HepG2 (cell line): ENCODE results near the gene ACAD11. TPM values are rescaled to one million over a fixed set of nuclear protein-coding genes. Genes with fewer than 3 reads are reported as not detected.
A peak's percentile ranks its signal among the peaks of the same experiment; 100 is the strongest.

Source experiments
- ATAC-seq: fragments of 200-7000 bp; cut with Tn5 transposase; 3 replicates; pipeline ENCODE4 v1.9.1; 2020; ENCODE audit warnings: mild to moderate bottlenecking, moderate library complexity
- BruUV-seq: library from RNA; stranded (reverse); fragments of 400-500 nt; replicated peaks from 2 replicates; lab custom pipeline; 2021; lab: Mats Ljungman, UMichigan
- CTCF ChIA-PET: fragments of 300-600 bp; formaldehyde crosslinking; extraction: SDS; loops from one replicate; lab custom pipeline; 2021; ENCODE audit warnings: low total read pairs, inconsistent platforms, low intra/inter-chr PET ratio; lab: Yijun Ruan, JAX
- POLR2A ChIA-PET: fragments of 350-600 bp; sonication (Branson Sonifier 250); formaldehyde crosslinking; loops from one replicate; lab custom pipeline; 2020; ENCODE audit warnings: antibody characterized with exemption, inconsistent platforms; lab: Yijun Ruan, JAX
- DNase-seq: peaks from one replicate; pipeline ENCODE4 v3.0.0-alpha.2; 2015; ENCODE audit warnings: low spot score
- FAIRE-seq: peaks from 3 replicates; lab custom pipeline; 2011; peaks lifted over from hg19 to GRCh38; lab: Jason Lieb, UNC
- H2AFZ ChIP-seq: one replicate; pipeline ENCODE4 v1.6.1; 2011; ENCODE audit warnings: low read length, inconsistent platforms
- H3K27ac ChIP-seq: fragments of 300-600 bp; 3 replicates; pipeline ENCODE4 v1.8.0; 2011; ENCODE audit warnings: mixed run types, mild to moderate bottlenecking, mixed read lengths, low read length, inconsistent platforms; ENCODE audit not compliant: insufficient read depth; ENCODE audit errors: extremely low read length
- H3K27me3 ChIP-seq, 2 experiments: fragments of 200-600 bp in 1 of 2; 2 replicates in 1 of 2; 3 replicates in 1 of 2; pipeline versions ENCODE4 v1.6.0 to v1.8.0; 2011; ENCODE audit warnings: low read length in 2 of 2, mild to moderate bottlenecking in 2 of 2, moderate library complexity in 2 of 2, inconsistent platforms in 1 of 2; ENCODE audit not compliant: insufficient read depth in 2 of 2, control insufficient read depth in 1 of 2
- H3K36me3 ChIP-seq, 2 experiments: fragments of 200-600 bp in 1 of 2; replicated peaks in 1 of 2; 2 replicates in 1 of 2; 3 replicates in 1 of 2; pipeline versions ENCODE4 v1.5.1 to v1.8.0; 2011; ENCODE audit warnings: low read length in 2 of 2, inconsistent platforms in 1 of 2; ENCODE audit not compliant: insufficient read depth in 2 of 2, control insufficient read depth in 1 of 2
- H3K4me1 ChIP-seq: 2 replicates; pipeline ENCODE4 v1.5.1; 2012; ENCODE audit warnings: low read length, inconsistent platforms; ENCODE audit not compliant: insufficient read depth
- H3K4me2 ChIP-seq: 2 replicates; pipeline ENCODE4 v1.6.0; 2011; ENCODE audit warnings: low read depth, low read length, inconsistent platforms
- H3K4me3 ChIP-seq, 3 experiments: fragments of 200-600 bp in 1 of 3; sonication (generic), shearing (Covaris generic) in 1 of 3; replicated peaks in 1 of 3; 2 replicates each; pipeline ENCODE4 v1.5.1; 2011 to 2016; ENCODE audit warnings: low read length in 3 of 3, inconsistent platforms in 2 of 3, low read depth in 2 of 3, mild to moderate bottlenecking in 2 of 3, control low read depth in 1 of 3, mixed read lengths in 1 of 3; ENCODE audit not compliant: insufficient read depth in 1 of 3
- H3K79me2 ChIP-seq: one replicate; pipeline ENCODE4 v1.6.1; 2011; ENCODE audit warnings: low read length, inconsistent platforms; ENCODE audit not compliant: insufficient read depth
- H3K9ac ChIP-seq: 2 replicates; pipeline ENCODE4 v1.6.0; 2011; ENCODE audit warnings: mild to moderate bottlenecking, low read depth, low read length, inconsistent platforms; ENCODE audit not compliant: insufficient read depth
- H3K9me3 ChIP-seq: 2 replicates; pipeline ENCODE4 v1.5.1; 2012; ENCODE audit warnings: mild to moderate bottlenecking, low read length
- H4K20me1 ChIP-seq: 2 replicates; pipeline ENCODE4 v1.6.0; 2011; ENCODE audit warnings: inconsistent platforms, mild to moderate bottlenecking, low read length, moderate library complexity; ENCODE audit not compliant: insufficient read depth
- AHR ChIP-seq: IDR thresholded peaks from 2 replicates; pipeline ENCODE4 v1.6.1; 2018; ENCODE audit warnings: missing genetic modification reagents, missing compliant biosample characterization
- EZH2 ChIP-seq: conservative IDR thresholded peaks from 2 replicates; pipeline ENCODE4 v1.6.1; 2012; ENCODE audit warnings: mild to moderate bottlenecking, low read depth, low read length, moderate library complexity
- SIN3A ChIP-seq: IDR thresholded peaks from 2 replicates; pipeline ENCODE4 v1.6.1; 2011; ENCODE audit warnings: low read depth, mild to moderate bottlenecking, control low read depth, low read length, borderline replicate concordance
- TAF1 ChIP-seq: sonication (generic); formaldehyde crosslinking; IDR thresholded peaks from 2 replicates; pipeline ENCODE4 v1.4.0; 2020; ENCODE audit warnings: missing genetic modification reagents
- TP53 ChIP-seq: sonication (generic); formaldehyde crosslinking; conservative IDR thresholded peaks from 2 replicates; pipeline ENCODE4 v1.4.0; 2020; ENCODE audit warnings: missing genetic modification reagents
- ZNF24 ChIP-seq: fragments of 450-650 bp; IDR thresholded peaks from 2 replicates; pipeline ENCODE4 v1.6.1; 2017; ENCODE audit warnings: antibody characterized with exemption, mild to moderate bottlenecking
- WGBS: methylation state at CpG from one replicate; pipeline ENCODE4 v1.1.6; 2017; ENCODE audit warnings: low lambda C conversion rate; 5-methylcytosine and 5-hydroxymethylcytosine counted together
- in situ Hi-C: cut with HindIII; loops from 2 replicates; pipeline ENCODE4 v1.10.0; 2017; ENCODE audit warnings: low pct_unique_long_range_greater_than_20kb; ENCODE audit not compliant: extremely low pct_ligation_motif_present
- intact Hi-C: fragments of 100-400 bp; cut with micrococcal nuclease; formaldehyde crosslinking; loops from one replicate; pipeline ENCODE4 v1.10.0; 2022; ENCODE audit not compliant: unreplicated experiment
- polyA plus RNA-seq, 8 experiments: library from polyadenylated mRNA; depleted of rRNA in 3 of 8; stranded (reverse) in 7 of 8; unstranded in 1 of 8; fragments of >200 nt; fragmentation: Illumina TruSeq in 4 of 8; extraction: Trizol in 4 of 8; gene quantifications; 2 replicates each; pipeline versions ENCODE4 v1.2.1 to v1.2.3, GENCODE V29; 2011 to 2016; ENCODE audit warnings: low read depth in 4 of 8, missing spikeins in 1 of 8, mixed read lengths in 1 of 8; ENCODE audit not compliant: insufficient read depth in 1 of 8
- total RNA-seq, 5 experiments: library from RNA; depleted of rRNA; stranded (reverse); fragments of >200 nt; fragmentation: Illumina TruSeq; extraction: Trizol; gene quantifications; 2 replicates each; pipeline ENCODE4 v1.2.3, GENCODE V29; 2016; ENCODE audit warnings: low read depth in 1 of 5
- TF ChIP-seq, protein P1 (sequence below): sonication (generic); IDR thresholded peaks from 2 replicates; pipeline ENCODE4 v1.6.1; 2016; ENCODE audit warnings: low read depth, borderline replicate concordance
- TF ChIP-seq, protein P2 (sequence below): sonication (generic); formaldehyde crosslinking; IDR thresholded peaks from 2 replicates; pipeline ENCODE4 v1.5.0; 2020; ENCODE audit warnings: mild to moderate bottlenecking, missing genetic modification reagents, borderline replicate concordance

Gene ACAD11
- total and polyA plus RNA-seq, 2 of the 13 experiments (the other 11 are each of a cell fraction or from before 2014, with no cell fraction given) = 30.6 to 56.9 TPM

DNA sequence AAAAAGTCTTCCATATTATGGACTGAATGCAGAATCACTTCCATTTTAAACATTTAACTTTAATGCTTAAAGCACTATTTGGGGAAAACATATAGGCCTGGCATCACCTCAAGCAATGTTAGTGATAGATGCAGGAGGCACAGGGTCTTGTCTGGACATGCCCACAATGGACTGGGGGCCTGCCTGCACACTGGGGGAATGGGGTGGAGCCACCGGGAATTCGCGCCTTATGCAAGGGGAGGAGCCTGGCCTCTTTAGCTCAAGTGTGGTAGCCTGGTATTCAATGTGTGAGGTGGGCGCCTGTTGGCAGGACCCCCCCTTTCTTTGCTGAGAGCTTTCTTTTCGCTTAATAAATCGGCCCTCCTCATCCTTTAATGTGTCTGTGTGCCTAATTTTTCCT, 32.7 kb downstream of the ACAD11 start:
- no peaks in the 10 kb centered on the region for H3K79me2 ChIP-seq
- ChIA-PET POLR2A (no interaction called here), CTCF (no interaction called here)
- H3K9ac ChIP-seq = no peak overlapping the region
- H3K4me1 ChIP-seq = no peaks in the 10 kb centered on the region
- FAIRE-seq (no peak), DNase-seq (no peak), ATAC-seq (no peak)
- H3K27ac ChIP-seq = no peak overlapping the region
- WGBS = 98% methylated on average over 6 of the region's 6 CpGs
- no peaks in the 10 kb centered on the region for H3K27me3 ChIP-seq
- intact Hi-C loops (no loop called here), in situ Hi-C loops (no loop called here)
- no peak overlapping the region for H3K4me3 ChIP-seq
- no peak overlapping the region for H2AFZ ChIP-seq
- TSS peak; percentile 27 for BruUV-seq
- H3K36me3 ChIP-seq = peaks cover 8 to 26% of the 10 kb centered on the region in 2 experiments
- H3K9me3 ChIP-seq = no peaks in the 10 kb centered on the region
- no peak overlapping the region for H3K4me2 ChIP-seq
- TF ChIP-seq AHR (CRISPR knock-in tag) (no peak), ZNF24 (no peak), TAF1 (CRISPR knock-in tag) (no peak), EZH2 (no peak), TP53 (CRISPR knock-in tag) (0 out of 2 replicates have a peak, but pooled peaks have one; percentile 25), SIN3A (no peak)
- TF ChIP-seq, protein P1, sequence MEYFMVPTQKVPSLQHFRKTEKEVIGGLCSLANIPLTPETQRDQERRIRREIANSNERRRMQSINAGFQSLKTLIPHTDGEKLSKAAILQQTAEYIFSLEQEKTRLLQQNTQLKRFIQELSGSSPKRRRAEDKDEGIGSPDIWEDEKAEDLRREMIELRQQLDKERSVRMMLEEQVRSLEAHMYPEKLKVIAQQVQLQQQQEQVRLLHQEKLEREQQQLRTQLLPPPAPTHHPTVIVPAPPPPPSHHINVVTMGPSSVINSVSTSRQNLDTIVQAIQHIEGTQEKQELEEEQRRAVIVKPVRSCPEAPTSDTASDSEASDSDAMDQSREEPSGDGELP = no peak
- TF ChIP-seq, protein P2, sequence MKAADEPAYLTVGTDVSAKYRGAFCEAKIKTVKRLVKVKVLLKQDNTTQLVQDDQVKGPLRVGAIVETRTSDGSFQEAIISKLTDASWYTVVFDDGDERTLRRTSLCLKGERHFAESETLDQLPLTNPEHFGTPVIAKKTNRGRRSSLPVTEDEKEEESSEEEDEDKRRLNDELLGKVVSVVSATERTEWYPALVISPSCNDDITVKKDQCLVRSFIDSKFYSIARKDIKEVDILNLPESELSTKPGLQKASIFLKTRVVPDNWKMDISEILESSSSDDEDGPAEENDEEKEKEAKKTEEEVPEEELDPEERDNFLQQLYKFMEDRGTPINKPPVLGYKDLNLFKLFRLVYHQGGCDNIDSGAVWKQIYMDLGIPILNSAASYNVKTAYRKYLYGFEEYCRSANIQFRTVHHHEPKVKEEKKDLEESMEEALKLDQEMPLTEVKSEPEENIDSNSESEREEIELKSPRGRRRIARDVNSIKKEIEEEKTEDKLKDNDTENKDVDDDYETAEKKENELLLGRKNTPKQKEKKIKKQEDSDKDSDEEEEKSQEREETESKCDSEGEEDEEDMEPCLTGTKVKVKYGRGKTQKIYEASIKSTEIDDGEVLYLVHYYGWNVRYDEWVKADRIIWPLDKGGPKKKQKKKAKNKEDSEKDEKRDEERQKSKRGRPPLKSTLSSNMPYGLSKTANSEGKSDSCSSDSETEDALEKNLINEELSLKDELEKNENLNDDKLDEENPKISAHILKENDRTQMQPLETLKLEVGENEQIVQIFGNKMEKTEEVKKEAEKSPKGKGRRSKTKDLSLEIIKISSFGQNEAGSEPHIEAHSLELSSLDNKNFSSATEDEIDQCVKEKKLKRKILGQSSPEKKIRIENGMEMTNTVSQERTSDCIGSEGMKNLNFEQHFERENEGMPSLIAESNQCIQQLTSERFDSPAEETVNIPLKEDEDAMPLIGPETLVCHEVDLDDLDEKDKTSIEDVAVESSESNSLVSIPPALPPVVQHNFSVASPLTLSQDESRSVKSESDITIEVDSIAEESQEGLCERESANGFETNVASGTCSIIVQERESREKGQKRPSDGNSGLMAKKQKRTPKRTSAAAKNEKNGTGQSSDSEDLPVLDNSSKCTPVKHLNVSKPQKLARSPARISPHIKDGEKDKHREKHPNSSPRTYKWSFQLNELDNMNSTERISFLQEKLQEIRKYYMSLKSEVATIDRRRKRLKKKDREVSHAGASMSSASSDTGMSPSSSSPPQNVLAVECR (CRISPR knock-in tag) = no peak
- no peaks in the 10 kb centered on the region for H4K20me1 ChIP-seq
